HepG2 (cell line): ENCODE results near the gene COPS4. TPM values are rescaled to one million over a fixed set of nuclear protein-coding genes. Genes with fewer than 3 reads are reported as not detected.

Experiments used
- ATAC-seq: fragments of 200-7000 bp; cut with Tn5 transposase; 3 replicates; pipeline ENCODE4 v1.9.1; 2020; ENCODE audit warnings: mild to moderate bottlenecking, moderate library complexity
- BruUV-seq: library from RNA; stranded (reverse); fragments of 400-500 nt; replicated peaks from 2 replicates; lab custom pipeline; 2021; lab: Mats Ljungman, UMichigan
- CTCF ChIA-PET: fragments of 300-600 bp; formaldehyde crosslinking; extraction: SDS; loops from one replicate; lab custom pipeline; 2021; ENCODE audit warnings: low total read pairs, inconsistent platforms, low intra/inter-chr PET ratio; lab: Yijun Ruan, JAX
- POLR2A ChIA-PET: fragments of 350-600 bp; sonication (Branson Sonifier 250); formaldehyde crosslinking; loops from one replicate; lab custom pipeline; 2020; ENCODE audit warnings: antibody characterized with exemption, inconsistent platforms; lab: Yijun Ruan, JAX
- DNase-seq: peaks from one replicate; pipeline ENCODE4 v3.0.0-alpha.2; 2015; ENCODE audit warnings: low spot score
- FAIRE-seq: peaks from 3 replicates; lab custom pipeline; 2011; peaks lifted over from hg19 to GRCh38; lab: Jason Lieb, UNC
- H2AFZ ChIP-seq: one replicate; pipeline ENCODE4 v1.6.1; 2011; ENCODE audit warnings: low read length, inconsistent platforms
- H3K27ac ChIP-seq: fragments of 300-600 bp; 3 replicates; pipeline ENCODE4 v1.8.0; 2011; ENCODE audit warnings: mixed run types, mild to moderate bottlenecking, mixed read lengths, low read length, inconsistent platforms; ENCODE audit not compliant: insufficient read depth; ENCODE audit errors: extremely low read length
- H3K27me3 ChIP-seq, 2 experiments: fragments of 200-600 bp in 1 of 2; 2 replicates in 1 of 2; 3 replicates in 1 of 2; pipeline versions ENCODE4 v1.6.0 to v1.8.0; 2011; ENCODE audit warnings: low read length in 2 of 2, mild to moderate bottlenecking in 2 of 2, moderate library complexity in 2 of 2, inconsistent platforms in 1 of 2; ENCODE audit not compliant: insufficient read depth in 2 of 2, control insufficient read depth in 1 of 2
- H3K36me3 ChIP-seq, 2 experiments: fragments of 200-600 bp in 1 of 2; replicated peaks in 1 of 2; 2 replicates in 1 of 2; 3 replicates in 1 of 2; pipeline versions ENCODE4 v1.5.1 to v1.8.0; 2011; ENCODE audit warnings: low read length in 2 of 2, inconsistent platforms in 1 of 2; ENCODE audit not compliant: insufficient read depth in 2 of 2, control insufficient read depth in 1 of 2
- H3K4me1 ChIP-seq: 2 replicates; pipeline ENCODE4 v1.5.1; 2012; ENCODE audit warnings: low read length, inconsistent platforms; ENCODE audit not compliant: insufficient read depth
- H3K4me2 ChIP-seq: 2 replicates; pipeline ENCODE4 v1.6.0; 2011; ENCODE audit warnings: low read depth, low read length, inconsistent platforms
- H3K4me3 ChIP-seq, 3 experiments: fragments of 200-600 bp in 1 of 3; sonication (generic), shearing (Covaris generic) in 1 of 3; replicated peaks in 1 of 3; 2 replicates each; pipeline ENCODE4 v1.5.1; 2011 to 2016; ENCODE audit warnings: low read length in 3 of 3, inconsistent platforms in 2 of 3, low read depth in 2 of 3, mild to moderate bottlenecking in 2 of 3, control low read depth in 1 of 3, mixed read lengths in 1 of 3; ENCODE audit not compliant: insufficient read depth in 1 of 3
- H3K79me2 ChIP-seq: one replicate; pipeline ENCODE4 v1.6.1; 2011; ENCODE audit warnings: low read length, inconsistent platforms; ENCODE audit not compliant: insufficient read depth
- H3K9ac ChIP-seq: 2 replicates; pipeline ENCODE4 v1.6.0; 2011; ENCODE audit warnings: mild to moderate bottlenecking, low read depth, low read length, inconsistent platforms; ENCODE audit not compliant: insufficient read depth
- H3K9me3 ChIP-seq: 2 replicates; pipeline ENCODE4 v1.5.1; 2012; ENCODE audit warnings: mild to moderate bottlenecking, low read length
- H4K20me1 ChIP-seq: 2 replicates; pipeline ENCODE4 v1.6.0; 2011; ENCODE audit warnings: inconsistent platforms, mild to moderate bottlenecking, low read length, moderate library complexity; ENCODE audit not compliant: insufficient read depth
- ATF7-NPFF ChIP-seq: sonication (generic); formaldehyde crosslinking; IDR thresholded peaks from 2 replicates; pipeline ENCODE4 v1.8.1; 2023; ENCODE audit warnings: mild to moderate bottlenecking, low read depth, missing genetic modification reagents, moderate library complexity
- FOXP1 ChIP-seq, 2 experiments: fragments of 450-650 bp in 1 of 2; IDR thresholded peaks; 2 replicates each; pipeline ENCODE4 v1.6.1; 2017 to 2018; ENCODE audit warnings: antibody characterized with exemption in 1 of 2
- JDP2 ChIP-seq: sonication (generic); formaldehyde crosslinking; IDR thresholded peaks from 2 replicates; pipeline ENCODE4 v1.8.1; 2022; ENCODE audit warnings: missing genetic modification reagents, borderline replicate concordance
- PLSCR1 ChIP-seq: sonication (generic); formaldehyde crosslinking; IDR thresholded peaks from 2 replicates; pipeline ENCODE4 v1.5.0; 2020; ENCODE audit warnings: missing genetic modification reagents, mild to moderate bottlenecking, borderline replicate concordance
- RFXAP ChIP-seq: sonication (generic); formaldehyde crosslinking; IDR thresholded peaks from 2 replicates; pipeline ENCODE4 v1.4.0; 2020; ENCODE audit warnings: missing genetic modification reagents, borderline replicate concordance
- SMARCC2 ChIP-seq: fragments of 450-650 bp; IDR thresholded peaks from 2 replicates; pipeline ENCODE4 v1.6.1; 2017; ENCODE audit warnings: antibody characterized with exemption, mild to moderate bottlenecking
- STAT5B ChIP-seq: sonication (generic); formaldehyde crosslinking; IDR thresholded peaks from 2 replicates; pipeline ENCODE4 v1.4.0; 2020; ENCODE audit warnings: missing genetic modification reagents
- TMF1 ChIP-seq: sonication (generic); formaldehyde crosslinking; IDR thresholded peaks from 2 replicates; pipeline ENCODE4 v1.8.1; 2022; ENCODE audit warnings: low read depth, missing genetic modification reagents
- TRAFD1 ChIP-seq: sonication (generic); formaldehyde crosslinking; IDR thresholded peaks from 2 replicates; pipeline ENCODE4 v1.5.1; 2020; ENCODE audit warnings: missing genetic modification reagents, mild to moderate bottlenecking, borderline replicate concordance
- ZNF124 ChIP-seq: sonication (generic); formaldehyde crosslinking; IDR thresholded peaks from 2 replicates; pipeline ENCODE4 v1.4.0; 2020; ENCODE audit warnings: missing genetic modification reagents
- ZNF263 ChIP-seq: sonication (generic); formaldehyde crosslinking; IDR thresholded peaks from 2 replicates; pipeline ENCODE4 v1.4.0; 2020; ENCODE audit warnings: missing genetic modification reagents
- ZNF724P ChIP-seq: sonication (generic); formaldehyde crosslinking; IDR thresholded peaks from 2 replicates; pipeline ENCODE4 v1.8.0; 2022; ENCODE audit warnings: missing genetic modification reagents, borderline replicate concordance
- ZNF737 ChIP-seq: sonication (generic); formaldehyde crosslinking; IDR thresholded peaks from 2 replicates; pipeline ENCODE4 v1.5.0; 2020; ENCODE audit warnings: missing genetic modification reagents, mild to moderate bottlenecking, borderline replicate concordance
- in situ Hi-C: cut with HindIII; loops from 2 replicates; pipeline ENCODE4 v1.10.0; 2017; ENCODE audit warnings: low pct_unique_long_range_greater_than_20kb; ENCODE audit not compliant: extremely low pct_ligation_motif_present
- intact Hi-C: fragments of 100-400 bp; cut with micrococcal nuclease; formaldehyde crosslinking; loops from one replicate; pipeline ENCODE4 v1.10.0; 2022; ENCODE audit not compliant: unreplicated experiment
- polyA plus RNA-seq, 8 experiments: library from polyadenylated mRNA; depleted of rRNA in 3 of 8; stranded (reverse) in 7 of 8; unstranded in 1 of 8; fragments of >200 nt; fragmentation: Illumina TruSeq in 4 of 8; extraction: Trizol in 4 of 8; gene quantifications; 2 replicates each; pipeline versions ENCODE4 v1.2.1 to v1.2.3, GENCODE V29; 2011 to 2016; ENCODE audit warnings: low read depth in 4 of 8, missing spikeins in 1 of 8, mixed read lengths in 1 of 8; ENCODE audit not compliant: insufficient read depth in 1 of 8
- total RNA-seq, 5 experiments: library from RNA; depleted of rRNA; stranded (reverse); fragments of >200 nt; fragmentation: Illumina TruSeq; extraction: Trizol; gene quantifications; 2 replicates each; pipeline ENCODE4 v1.2.3, GENCODE V29; 2016; ENCODE audit warnings: low read depth in 1 of 5
- TF ChIP-seq, protein P1 (sequence below): sonication (generic); formaldehyde crosslinking; IDR thresholded peaks from 2 replicates; pipeline ENCODE4 v1.9.0; 2021; ENCODE audit warnings: missing genetic modification reagents, mild to moderate bottlenecking, borderline replicate concordance
- TF ChIP-seq, protein P2 (sequence below): IDR thresholded peaks from 2 replicates; pipeline ENCODE4 v1.6.1; 2012; ENCODE audit warnings: low read depth, low read length, improper control_type of control experiment
- TF ChIP-seq, protein P3 (sequence below): sonication (generic); formaldehyde crosslinking; IDR thresholded peaks from 2 replicates; pipeline ENCODE4 v1.5.0; 2020; ENCODE audit warnings: missing genetic modification reagents

The COPS4 gene
- total and polyA plus RNA-seq, 2 of the 13 experiments (the other 11 are each of a cell fraction or from before 2014, with no cell fraction given), result 28.8 to 52.5 TPM

GRCh38 chr4:82998898-82999297, 36.1 kb upstream of the COPS4 start:
- ATAC-seq, result no peak
- POLR2A ChIA-PET, result no interaction called here
- TF ChIP-seq TRAFD1 (CRISPR knock-in tag) (no peak), PLSCR1 (CRISPR knock-in tag) (no peak), ZNF263 (CRISPR knock-in tag) (no peak), SMARCC2 (no peak), ZNF124 (CRISPR knock-in tag) (no peak), TMF1 (CRISPR knock-in tag) (no peak), ZNF724P (no peak), JDP2 (CRISPR knock-in tag) (no peak), ZNF737 (CRISPR knock-in tag) (no peak), FOXP1 (IDR thresholded peaks at IDR 0.05) (no peak), FOXP1 (CRISPR knock-in tag; IDR thresholded peaks at IDR 0.05) (no peak), RFXAP (no peak), ATF7-NPFF (no peak), STAT5B (CRISPR knock-in tag) (no peak)
- TF ChIP-seq, protein P1, sequence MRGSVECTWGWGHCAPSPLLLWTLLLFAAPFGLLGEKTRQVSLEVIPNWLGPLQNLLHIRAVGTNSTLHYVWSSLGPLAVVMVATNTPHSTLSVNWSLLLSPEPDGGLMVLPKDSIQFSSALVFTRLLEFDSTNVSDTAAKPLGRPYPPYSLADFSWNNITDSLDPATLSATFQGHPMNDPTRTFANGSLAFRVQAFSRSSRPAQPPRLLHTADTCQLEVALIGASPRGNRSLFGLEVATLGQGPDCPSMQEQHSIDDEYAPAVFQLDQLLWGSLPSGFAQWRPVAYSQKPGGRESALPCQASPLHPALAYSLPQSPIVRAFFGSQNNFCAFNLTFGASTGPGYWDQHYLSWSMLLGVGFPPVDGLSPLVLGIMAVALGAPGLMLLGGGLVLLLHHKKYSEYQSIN (CRISPR knock-in tag), result no peak
- TF ChIP-seq, protein P2, sequence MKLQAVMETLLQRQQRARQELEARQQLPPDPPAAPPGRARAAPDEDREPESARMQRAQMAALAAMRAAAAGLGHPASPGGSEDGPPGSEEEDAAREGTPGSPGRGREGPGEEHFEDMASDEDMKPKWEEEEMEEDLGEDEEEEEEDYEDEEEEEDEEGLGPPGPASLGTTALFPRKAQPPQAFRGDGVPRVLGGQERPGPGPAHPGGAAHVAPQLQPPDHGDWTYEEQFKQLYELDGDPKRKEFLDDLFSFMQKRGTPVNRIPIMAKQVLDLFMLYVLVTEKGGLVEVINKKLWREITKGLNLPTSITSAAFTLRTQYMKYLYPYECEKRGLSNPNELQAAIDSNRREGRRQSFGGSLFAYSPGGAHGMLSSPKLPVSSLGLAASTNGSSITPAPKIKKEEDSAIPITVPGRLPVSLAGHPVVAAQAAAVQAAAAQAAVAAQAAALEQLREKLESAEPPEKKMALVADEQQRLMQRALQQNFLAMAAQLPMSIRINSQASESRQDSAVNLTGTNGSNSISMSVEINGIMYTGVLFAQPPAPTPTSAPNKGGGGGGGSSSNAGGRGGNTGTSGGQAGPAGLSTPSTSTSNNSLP, result no peak
- TF ChIP-seq, protein P3, sequence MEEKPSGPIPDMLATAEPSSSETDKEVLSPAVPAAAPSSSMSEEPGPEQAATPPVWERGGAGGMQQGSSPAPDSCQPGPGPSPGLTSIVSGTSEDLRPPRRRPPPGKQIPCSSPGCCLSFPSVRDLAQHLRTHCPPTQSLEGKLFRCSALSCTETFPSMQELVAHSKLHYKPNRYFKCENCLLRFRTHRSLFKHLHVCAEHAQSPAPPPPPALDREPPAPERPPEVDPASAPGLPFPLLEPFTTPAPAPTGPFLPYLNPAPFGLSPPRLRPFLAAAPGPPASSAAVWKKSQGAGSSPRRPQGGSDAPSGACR (CRISPR knock-in tag), result no peak

More at GRCh38 chr4:82998898-82999297, 36.1 kb upstream of the COPS4 start:
- intact Hi-C loops, result no loop called here
- Histone ChIP-seq H3K79me2 (peaks cover 90% of the 10 kb centered on the region), H4K20me1 (no peaks in the 10 kb centered on the region; the same call in 1 of the 2 replicates), H3K9ac (no peak overlapping the region), H3K4me1 (peaks cover 57% of the 10 kb centered on the region), H3K4me2 (no peak overlapping the region), H2AFZ (no peak overlapping the region), H3K9me3 (no peaks in the 10 kb centered on the region), H3K27ac (no peak overlapping the region), H3K4me3 (no peak overlapping the region), H3K27me3 (no peaks in the 10 kb centered on the region), H3K36me3 (no peaks in the 10 kb centered on the region)
- no TSS peak for BruUV-seq
- FAIRE-seq (no peak), DNase-seq (no peak)
- CTCF ChIA-PET, result no interaction called here
- in situ Hi-C loops, result no loop called here
